Measurements from ENCODE around the gene FAM221B.

FAM221B gene

GRCh38 chr9:35790025-35790384 is 38.5 kb downstream of the FAM221B start:
- FAIRE-seq, result no peak

GRCh38 chr9:35789541-35789940 is 39.0 kb downstream of the FAM221B start:
- no peak for FAIRE-seq

GRCh38 chr9:35783418-35783817 is 45.1 kb downstream of the FAM221B start:
- no peak for FAIRE-seq

GRCh38 chr9:35781066-35781465 is 47.5 kb downstream of the FAM221B start:
- no peak for FAIRE-seq

GRCh38 chr9:35778496-35778895 is 50.0 kb downstream of the FAM221B start:
- FAIRE-seq, result no peak

GRCh38 chr9:35776018-35776417 is 52.5 kb downstream of the FAM221B start:
- FAIRE-seq, result no peak

GRCh38 chr9:35774907-35775635 is 53.5 kb downstream of the FAM221B start:
- FAIRE-seq, result no peak

- FAIRE-seq, result no peak
Measured at GRCh38 chr9:35771943-35772342, 56.6 kb downstream of the FAM221B start.

GRCh38 chr9:35771534-35771933 is 57.0 kb downstream of the FAM221B start:
- no peak for FAIRE-seq

GRCh38 chr9:35771075-35771433 is 57.5 kb downstream of the FAM221B start:
- FAIRE-seq, result no peak

GRCh38 chr9:35769763-35770162 is 58.8 kb downstream of the FAM221B start:
- FAIRE-seq, result no peak

GRCh38 chr9:35767458-35767857 is 61.1 kb downstream of the FAM221B start:
- FAIRE-seq, result no peak

GRCh38 chr9:35766997-35767396 is 61.5 kb downstream of the FAM221B start:
- FAIRE-seq, result no peak

Data from A204.1 (cell line).